Right cardiac atrium (tissue), 5 donors: ENCODE measurements around the gene INPP4B. TPM values are rescaled to one million over a fixed set of nuclear protein-coding genes. Genes with fewer than 3 reads are reported as not detected.

Experiments used
- ATAC-seq, 2 donors: fragments of 200-7000 bp; cut with Tn5 transposase; one replicate each; pipeline versions ENCODE4 v1.8.0 to v1.9.1; 2020; ENCODE audit warnings: moderate library complexity in 2 of 2, mild to moderate bottlenecking in 1 of 2
- DNase-seq, 3 donors: peaks; one replicate each; pipeline ENCODE4 v3.0.0-alpha.2; 2020
- H3K27ac ChIP-seq: one replicate; pipeline ENCODE4 v1.5.1; 2013; ENCODE audit warnings: mild to moderate bottlenecking, low read length, control low read depth, moderate library complexity
- H3K27me3 ChIP-seq: one replicate; pipeline ENCODE4 v1.6.1; 2013; ENCODE audit not compliant: control insufficient read depth, insufficient read depth
- H3K4me1 ChIP-seq: one replicate; pipeline ENCODE4 v1.6.1; 2013; ENCODE audit warnings: low read length; ENCODE audit not compliant: control insufficient read depth, insufficient read depth
- H3K4me3 ChIP-seq: one replicate; pipeline ENCODE4 v1.5.1; 2013; ENCODE audit warnings: low read length, control low read depth
- H3K9me3 ChIP-seq: one replicate; pipeline ENCODE4 v1.6.1; 2013; ENCODE audit warnings: low read length; ENCODE audit not compliant: control insufficient read depth
- WGBS: extraction: QIAGEN DNeasy Blood & Tissue Kit; methylation state at CpG from one replicate; pipeline ENCODE4 v1.1.7; 2013; 5-methylcytosine and 5-hydroxymethylcytosine counted together
- intact Hi-C, 4 donors: fragments of 100-400 bp; cut with DNase I; formaldehyde crosslinking; loops; one replicate each; pipeline versions ENCODE4 v1.11.0 to v1.14.0; 2022 to 2023
- polyA plus RNA-seq: library from polyadenylated mRNA; stranded (reverse); fragments of 200-250 nt; gene quantifications from one replicate; pipeline ENCODE4 v1.2.3, GENCODE V29; 2013
- total RNA-seq, 4 donors: library from RNA; stranded (reverse); fragmentation: NEBNext Ultra II Directional; extraction: Animal tissue kit (Norgen Biotek cat#: 25700); gene quantifications; one replicate each; pipeline ENCODE4 v1.2.1, GENCODE V29; 2021
- donor health status: healthy with polysubstance abuse.
- donor health status: DM: no; HTN: yes; CAD: no.
- donor health status: DM: no; HTN: no; CAD: no.
- donor health status: DM: no; HTN: yes; CAD: no; lungs with severe emphysema.
- donor health status: DM: yes; HTN: yes; CAD: no.

The INPP4B gene
- total and polyA plus RNA-seq, 5 donors: 2.9 to 13.2 (median 7.0) TPM

DNA sequence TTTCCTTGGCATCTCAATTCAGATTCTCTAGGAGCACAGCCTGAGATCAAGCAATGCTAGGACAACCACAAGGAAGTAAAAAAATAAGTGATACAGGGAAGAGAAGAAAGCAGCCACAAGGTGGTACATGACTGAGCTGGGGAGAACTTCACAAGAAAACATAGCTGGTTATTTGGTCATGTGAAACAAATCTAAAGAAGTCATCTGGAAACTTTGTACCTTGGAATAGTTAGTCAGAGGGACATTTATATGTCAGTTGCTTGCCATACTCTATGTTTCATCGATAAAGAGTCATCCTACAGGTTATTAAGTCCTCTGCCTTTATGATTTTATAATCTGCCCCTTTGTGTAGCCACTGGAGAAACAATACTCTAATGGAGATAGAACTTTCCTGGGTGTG is 634.7 kb downstream of the INPP4B start:
- no peak for ATAC-seq
- Histone ChIP-seq H3K9me3 (no peaks in the 10 kb centered on the region), H3K27ac (no peak overlapping the region), H3K4me1 (no peaks in the 10 kb centered on the region), H3K27me3 (no peaks in the 10 kb centered on the region), H3K4me3 (no peak overlapping the region)
- no peak for DNase-seq
- WGBS: 99% methylated on average over 1 of the region's 1 CpG
- intact Hi-C loops: no loop called here

GRCh38 chr4:142203505-142203904 is 642.6 kb downstream of the INPP4B start:
- Histone ChIP-seq H3K4me1 (no peaks in the 10 kb centered on the region), H3K4me3 (no peak overlapping the region), H3K27me3 (no peaks in the 10 kb centered on the region), H3K9me3 (no peaks in the 10 kb centered on the region), H3K27ac (no peak overlapping the region)
- intact Hi-C loops: no loop called here
- ATAC-seq (no peak), DNase-seq (no peak)

GRCh38 chr4:142202404-142203332 is 643.4 kb downstream of the INPP4B start:
- WGBS: 80% methylated on average over 6 of the region's 6 CpGs

GRCh38 chr4:142201041-142201440 is 645.1 kb downstream of the INPP4B start:
- Histone ChIP-seq H3K4me1 (no peaks in the 10 kb centered on the region), H3K27ac (no peak overlapping the region), H3K27me3 (no peaks in the 10 kb centered on the region), H3K4me3 (no peak overlapping the region), H3K9me3 (no peaks in the 10 kb centered on the region)
- DNase-seq (no peak), ATAC-seq (no peak)
- intact Hi-C loops: no loop called here

More at GRCh38 chr4:142202404-142203332, 643.4 kb downstream of the INPP4B start:
- no peaks in the 10 kb centered on the region for H3K4me1 ChIP-seq
- ATAC-seq (no peak), DNase-seq (no peak)
- no peak overlapping the region for H3K4me3 ChIP-seq
- intact Hi-C loops: no loop called here
- no peaks in the 10 kb centered on the region for H3K9me3 ChIP-seq
- no peaks in the 10 kb centered on the region for H3K27me3 ChIP-seq
- H3K27ac ChIP-seq: no peak overlapping the region

GRCh38 chr4:142194905-142195304 is 651.2 kb downstream of the INPP4B start:
- intact Hi-C loops: no loop called here
- Histone ChIP-seq H3K9me3 (no peaks in the 10 kb centered on the region), H3K27me3 (no peaks in the 10 kb centered on the region), H3K4me1 (no peaks in the 10 kb centered on the region), H3K4me3 (no peak overlapping the region), H3K27ac (no peak overlapping the region)
- ATAC-seq (no peak), DNase-seq (no peak)
- 80% methylated on average over 2 of the region's 2 CpGs for WGBS

- ATAC-seq (no peak), DNase-seq (no peak)
- intact Hi-C loops: no loop called here
- WGBS: 55% methylated on average over 3 of the region's 3 CpGs
- Histone ChIP-seq H3K27ac (no peak overlapping the region), H3K9me3 (no peaks in the 10 kb centered on the region), H3K27me3 (no peaks in the 10 kb centered on the region), H3K4me3 (no peak overlapping the region), H3K4me1 (no peaks in the 10 kb centered on the region)
These were observed 654.2 kb downstream of the INPP4B start for GRCh38 chr4:142191901-142192300.

DNA sequence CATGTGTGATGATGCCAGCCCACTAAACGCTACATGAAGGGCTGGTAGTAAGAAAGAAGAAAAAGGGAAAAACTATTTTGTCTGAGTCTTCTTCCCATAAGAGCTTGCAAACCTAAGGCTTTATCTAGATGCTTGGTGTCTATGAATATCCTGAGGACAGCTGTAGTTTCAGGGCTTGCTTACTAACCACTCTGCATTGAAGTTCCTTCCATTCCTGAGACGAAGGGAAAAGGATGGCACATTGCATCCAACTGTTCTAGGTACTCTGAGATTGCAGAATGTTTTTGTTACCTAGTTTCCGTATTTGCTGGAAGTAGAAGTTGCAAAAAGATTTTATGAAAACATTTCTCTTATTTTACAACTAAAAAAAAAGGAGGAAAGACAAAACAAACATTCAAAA is 665.1 kb downstream of the INPP4B start:
- DNase-seq (no peak), ATAC-seq (no peak)
- Histone ChIP-seq H3K27me3 (no peaks in the 10 kb centered on the region), H3K4me1 (no peaks in the 10 kb centered on the region), H3K4me3 (no peak overlapping the region), H3K9me3 (no peaks in the 10 kb centered on the region), H3K27ac (no peak overlapping the region)
- intact Hi-C loops: no loop called here
- WGBS: 90% methylated on average over 3 of the region's 3 CpGs

GRCh38 chr4:142169216-142169615 is 676.9 kb downstream of the INPP4B start:
- intact Hi-C loops: no loop called here
- Histone ChIP-seq H3K9me3 (no peaks in the 10 kb centered on the region), H3K4me3 (no peak overlapping the region), H3K27ac (no peak overlapping the region), H3K4me1 (no peaks in the 10 kb centered on the region), H3K27me3 (no peaks in the 10 kb centered on the region)
- ATAC-seq (no peak), DNase-seq (no peak)

- ATAC-seq: no peak
- WGBS: 87% methylated on average over 2 of the region's 2 CpGs
- Histone ChIP-seq H3K4me1 (no peaks in the 10 kb centered on the region), H3K4me3 (no peak overlapping the region), H3K27ac (no peak overlapping the region), H3K9me3 (no peaks in the 10 kb centered on the region), H3K27me3 (no peaks in the 10 kb centered on the region)
- DNase-seq: no peak
- intact Hi-C loops: no loop called here
These were observed 677.9 kb downstream of the INPP4B start for GRCh38 chr4:142168181-142168580.

GRCh38 chr4:142164767-142165500 is 681.2 kb downstream of the INPP4B start:
- Histone ChIP-seq H3K4me1 (no peaks in the 10 kb centered on the region), H3K4me3 (no peak overlapping the region), H3K27ac (no peak overlapping the region), H3K27me3 (no peaks in the 10 kb centered on the region), H3K9me3 (no peaks in the 10 kb centered on the region)
- ATAC-seq (no peak), DNase-seq (no peak)
- intact Hi-C loops: no loop called here
- 87% methylated on average over 4 of the region's 4 CpGs for WGBS

DNA sequence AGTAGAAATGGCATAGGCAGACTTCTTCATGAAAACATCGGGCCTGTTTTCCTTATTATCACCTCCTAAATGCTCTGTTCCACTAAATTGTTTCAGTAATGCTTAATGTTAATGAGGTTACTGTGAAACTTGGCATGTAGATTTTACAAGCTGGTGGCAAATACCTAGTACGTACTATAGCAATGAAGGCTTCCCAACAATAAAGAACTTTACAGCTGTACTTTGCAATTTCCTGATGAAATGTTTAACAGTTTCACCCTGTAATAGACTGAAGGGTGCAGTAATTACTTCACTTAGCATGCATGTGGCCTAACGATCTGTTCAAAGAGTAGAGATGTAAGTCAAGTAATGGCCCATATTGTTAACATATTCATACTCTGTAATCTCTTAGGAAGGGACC is 685.0 kb downstream of the INPP4B start:
- no peak overlapping the region for H3K27ac ChIP-seq
- no peaks in the 10 kb centered on the region for H3K4me1 ChIP-seq
- no peak for DNase-seq
- H3K4me3 ChIP-seq: no peak overlapping the region
- 87% methylated on average over 3 of the region's 3 CpGs for WGBS
- no peaks in the 10 kb centered on the region for H3K9me3 ChIP-seq
- H3K27me3 ChIP-seq: no peaks in the 10 kb centered on the region
- intact Hi-C loops: no loop called here
- no peak for ATAC-seq
